CD4-positive, alpha-beta T cell treated with Interferon gamma for 1 hour (primary cell): ENCODE results near the gene ZDHHC23.

Source experiments
- DNase-seq: peaks from one replicate; pipeline ENCODE4 v3.0.0-alpha.2; 2020

ZDHHC23 gene

DNA sequence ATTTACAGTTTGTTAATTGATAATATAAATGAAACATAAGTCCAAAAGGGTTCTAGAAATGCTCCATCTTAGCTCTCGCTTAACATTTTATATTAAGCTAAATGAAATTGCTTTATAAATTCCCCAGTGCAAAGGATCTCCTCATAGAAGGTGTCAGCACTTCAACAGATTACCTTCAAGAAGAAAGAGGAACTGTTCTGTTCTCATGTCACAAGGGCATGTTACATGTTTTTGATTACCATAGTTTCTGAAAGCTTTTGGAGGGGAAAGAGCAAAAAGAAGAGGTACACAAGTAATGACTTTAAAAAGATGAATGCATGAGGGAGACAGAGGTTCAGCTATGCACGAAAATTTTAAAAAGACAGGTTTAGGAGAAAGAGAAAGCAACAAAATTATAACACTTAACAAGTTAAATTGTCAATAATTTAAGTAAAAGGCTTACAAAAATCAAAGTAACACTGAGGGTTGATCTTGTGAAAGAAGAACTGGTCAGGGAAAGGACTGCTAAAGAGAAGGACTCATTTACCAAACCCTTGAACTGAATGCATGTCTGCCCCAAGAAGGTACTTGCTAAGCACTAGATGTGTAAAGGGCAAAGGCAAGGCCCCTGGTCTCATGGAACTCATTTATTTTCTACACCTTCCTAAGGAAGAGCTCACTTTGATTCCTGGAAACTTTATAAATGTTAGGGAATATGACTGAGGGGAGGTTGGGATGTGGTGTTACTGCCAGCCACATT, 63.4 kb downstream of the ZDHHC23 start:
- no peak for DNase-seq
